HepG2 (cell line): ENCODE data around the gene ARFGAP3. TPM values are rescaled to one million over a fixed set of nuclear protein-coding genes. Genes with fewer than 3 reads are reported as not detected.

ENCODE experiments used
- ISX ChIP-seq: sonication (generic); formaldehyde crosslinking; conservative IDR thresholded peaks from 2 replicates; pipeline ENCODE4 v1.5.0; 2020; ENCODE audit warnings: missing genetic modification reagents
- JUND ChIP-seq: sonication (generic); formaldehyde crosslinking; IDR thresholded peaks from 2 replicates; pipeline ENCODE4 v1.8.0; 2022; ENCODE audit warnings: mild to moderate bottlenecking, missing genetic modification reagents
- KLF13 ChIP-seq: sonication (generic); formaldehyde crosslinking; IDR thresholded peaks from 2 replicates; pipeline ENCODE4 v1.4.0; 2020; ENCODE audit warnings: mild to moderate bottlenecking, missing genetic modification reagents
- PLSCR1 ChIP-seq: sonication (generic); formaldehyde crosslinking; IDR thresholded peaks from 2 replicates; pipeline ENCODE4 v1.5.0; 2020; ENCODE audit warnings: missing genetic modification reagents, mild to moderate bottlenecking, borderline replicate concordance
- PRMT3 ChIP-seq: sonication (generic); formaldehyde crosslinking; IDR thresholded peaks from 2 replicates; pipeline ENCODE4 v1.8.1; 2022; ENCODE audit warnings: low read depth, mild to moderate bottlenecking, moderate library complexity, missing genetic modification reagents, borderline replicate concordance
- PRPF4 ChIP-seq: fragments of 200-400 bp; formaldehyde crosslinking; IDR thresholded peaks from 2 replicates; pipeline ENCODE4 v1.6.1; 2016; ENCODE audit warnings: low read length, low read depth; ENCODE audit not compliant: poor library complexity, severe bottlenecking
- RNF2 ChIP-seq: fragments of 450-650 bp; conservative IDR thresholded peaks from 2 replicates; pipeline ENCODE4 v1.6.1; 2016; ENCODE audit warnings: low read depth
- RXRA ChIP-seq: sonication (generic); formaldehyde crosslinking; IDR thresholded peaks from 2 replicates; pipeline ENCODE4 v1.5.1; 2020; ENCODE audit warnings: missing genetic modification reagents
- SRF ChIP-seq: IDR thresholded peaks from 2 replicates; pipeline ENCODE4 v1.6.1; 2011; ENCODE audit warnings: mild to moderate bottlenecking, low read depth, low read length, moderate library complexity
- TCF12 ChIP-seq, 2 experiments: fragments of 450-650 bp in 1 of 2; sonication (generic) in 1 of 2; formaldehyde crosslinking in 1 of 2; IDR thresholded peaks; 2 replicates each; pipeline versions ENCODE4 v1.6.1 to v1.8.0; 2017 to 2022; ENCODE audit warnings: antibody characterized with exemption in 1 of 2, mild to moderate bottlenecking in 1 of 2, missing genetic modification reagents in 1 of 2, moderate library complexity in 1 of 2
- THRA ChIP-seq: sonication (generic); formaldehyde crosslinking; IDR thresholded peaks from 2 replicates; pipeline ENCODE4 v1.4.0; 2020; ENCODE audit warnings: missing genetic modification reagents, borderline replicate concordance
- ZBTB3 ChIP-seq: sonication (generic); formaldehyde crosslinking; IDR thresholded peaks from 2 replicates; pipeline ENCODE4 v1.4.0; 2020; ENCODE audit warnings: low read depth, mild to moderate bottlenecking, moderate library complexity, missing genetic modification reagents, borderline replicate concordance
- ZBTB46 ChIP-seq: sonication (generic); formaldehyde crosslinking; IDR thresholded peaks from 2 replicates; pipeline ENCODE4 v1.4.0; 2020; ENCODE audit warnings: mild to moderate bottlenecking, missing genetic modification reagents, borderline replicate concordance
- ZKSCAN1 ChIP-seq: fragments of 150-350 bp; IDR thresholded peaks from 2 replicates; pipeline ENCODE4 v1.6.1; 2014; ENCODE audit warnings: low read length
- ZNF256 ChIP-seq: sonication (generic); formaldehyde crosslinking; conservative IDR thresholded peaks from 2 replicates; pipeline ENCODE4 v1.4.0; 2020; ENCODE audit warnings: missing genetic modification reagents
- ZNF280D ChIP-seq: sonication (generic); formaldehyde crosslinking; IDR thresholded peaks from 2 replicates; pipeline ENCODE4 v1.5.1; 2020; ENCODE audit warnings: mild to moderate bottlenecking, missing genetic modification reagents
- ZNF33B ChIP-seq: sonication (generic); formaldehyde crosslinking; IDR thresholded peaks from 2 replicates; pipeline ENCODE4 v1.5.1; 2020; ENCODE audit warnings: mild to moderate bottlenecking, missing genetic modification reagents
- ZNF615 ChIP-seq: sonication (generic); formaldehyde crosslinking; IDR thresholded peaks from 2 replicates; pipeline ENCODE4 v1.5.0; 2020; ENCODE audit warnings: mild to moderate bottlenecking, missing genetic modification reagents, borderline replicate concordance
- ZNF773 ChIP-seq: sonication (generic); formaldehyde crosslinking; IDR thresholded peaks from 2 replicates; pipeline ENCODE4 v1.4.0; 2020; ENCODE audit warnings: missing genetic modification reagents, borderline replicate concordance
- polyA plus RNA-seq, 8 experiments: library from polyadenylated mRNA; depleted of rRNA in 3 of 8; stranded (reverse) in 7 of 8; unstranded in 1 of 8; fragments of >200 nt; fragmentation: Illumina TruSeq in 4 of 8; extraction: Trizol in 4 of 8; gene quantifications; 2 replicates each; pipeline versions ENCODE4 v1.2.1 to v1.2.3, GENCODE V29; 2011 to 2016; ENCODE audit warnings: low read depth in 4 of 8, missing spikeins in 1 of 8, mixed read lengths in 1 of 8; ENCODE audit not compliant: insufficient read depth in 1 of 8
- total RNA-seq, 5 experiments: library from RNA; depleted of rRNA; stranded (reverse); fragments of >200 nt; fragmentation: Illumina TruSeq; extraction: Trizol; gene quantifications; 2 replicates each; pipeline ENCODE4 v1.2.3, GENCODE V29; 2016; ENCODE audit warnings: low read depth in 1 of 5
- TF ChIP-seq, protein P1 (sequence below): sonication (generic); formaldehyde crosslinking; IDR thresholded peaks from 2 replicates; pipeline ENCODE4 v1.4.0; 2020; ENCODE audit warnings: mild to moderate bottlenecking, low read depth, missing genetic modification reagents

The ARFGAP3 gene
- total and polyA plus RNA-seq, 2 of the 13 experiments (the other 11 are each of a cell fraction or from before 2014, with no cell fraction given): 41.7 to 61.6 TPM

GRCh38 chr22:42856865-42857704 lies at the start of gene ARFGAP3 (continued):
- 0 out of 2 replicates have a peak, but pooled peaks have one; percentile 39 for TF ChIP-seq ZNF280D (CRISPR knock-in tag)
- no peak for TF ChIP-seq SRF
- TF ChIP-seq RNF2: peak; percentile 98
- TF ChIP-seq ZNF615 (CRISPR knock-in tag): no peak
- TF ChIP-seq ZNF773 (CRISPR knock-in tag): peak; percentile 95
- no peak for TF ChIP-seq ZKSCAN1
- peak; percentile 50; the same call in 1 of the 2 replicates for TF ChIP-seq RXRA (CRISPR knock-in tag)
- no peak for TF ChIP-seq TCF12 (IDR thresholded peaks at IDR 0.05)
- TF ChIP-seq TCF12 (CRISPR knock-in tag; IDR thresholded peaks at IDR 0.05): peak; percentile 67; the same call in 1 of the 2 replicates
- TF ChIP-seq ZNF256 (CRISPR knock-in tag): peak; percentile 72; the same call in 1 of the 2 replicates
- TF ChIP-seq THRA (CRISPR knock-in tag): peak; percentile 33; the same call in 1 of the 2 replicates
- TF ChIP-seq ZBTB46 (CRISPR knock-in tag): no peak
- TF ChIP-seq ISX (CRISPR knock-in tag): no peak; the same call in 1 of the 2 replicates
- no peak for TF ChIP-seq JUND
- TF ChIP-seq PLSCR1 (CRISPR knock-in tag): peak; percentile 48; the same call in 1 of the 2 replicates
- TF ChIP-seq KLF13 (CRISPR knock-in tag): no peak
- TF ChIP-seq PRMT3 (CRISPR knock-in tag): peak; percentile 94; the same call in 1 of the 2 replicates
- no peak for TF ChIP-seq PRPF4
- TF ChIP-seq, protein P1, sequence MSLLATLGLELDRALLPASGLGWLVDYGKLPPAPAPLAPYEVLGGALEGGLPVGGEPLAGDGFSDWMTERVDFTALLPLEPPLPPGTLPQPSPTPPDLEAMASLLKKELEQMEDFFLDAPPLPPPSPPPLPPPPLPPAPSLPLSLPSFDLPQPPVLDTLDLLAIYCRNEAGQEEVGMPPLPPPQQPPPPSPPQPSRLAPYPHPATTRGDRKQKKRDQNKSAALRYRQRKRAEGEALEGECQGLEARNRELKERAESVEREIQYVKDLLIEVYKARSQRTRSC (CRISPR knock-in tag): peak; percentile 78; the same call in 1 of the 2 replicates
- TF ChIP-seq ZNF33B (CRISPR knock-in tag): peak; percentile 99
- TF ChIP-seq ZBTB3 (CRISPR knock-in tag): no peak
